Measurements from ENCODE around the gene SETD7.

DNA sequence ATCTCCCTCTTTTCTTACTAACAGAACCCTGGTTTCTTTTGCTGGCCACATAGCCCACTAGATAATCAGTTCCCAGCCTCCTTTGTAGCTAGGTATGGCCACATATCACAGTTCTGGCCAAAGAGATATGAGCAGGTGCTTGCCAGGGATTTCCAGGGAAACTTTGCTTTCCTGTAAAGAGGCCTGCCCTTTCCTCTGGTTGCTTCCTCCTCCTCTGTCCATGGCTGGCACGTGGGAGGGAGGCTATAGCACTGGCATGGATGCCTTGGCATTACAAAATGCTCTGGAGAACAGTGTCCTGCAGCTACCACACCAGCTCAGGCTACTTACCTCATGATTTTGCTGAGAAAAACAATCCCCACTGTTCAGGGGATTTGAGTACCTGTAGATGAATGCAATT is 74.6 kb downstream of the SETD7 start:
- TF ChIP-seq, protein P1, sequence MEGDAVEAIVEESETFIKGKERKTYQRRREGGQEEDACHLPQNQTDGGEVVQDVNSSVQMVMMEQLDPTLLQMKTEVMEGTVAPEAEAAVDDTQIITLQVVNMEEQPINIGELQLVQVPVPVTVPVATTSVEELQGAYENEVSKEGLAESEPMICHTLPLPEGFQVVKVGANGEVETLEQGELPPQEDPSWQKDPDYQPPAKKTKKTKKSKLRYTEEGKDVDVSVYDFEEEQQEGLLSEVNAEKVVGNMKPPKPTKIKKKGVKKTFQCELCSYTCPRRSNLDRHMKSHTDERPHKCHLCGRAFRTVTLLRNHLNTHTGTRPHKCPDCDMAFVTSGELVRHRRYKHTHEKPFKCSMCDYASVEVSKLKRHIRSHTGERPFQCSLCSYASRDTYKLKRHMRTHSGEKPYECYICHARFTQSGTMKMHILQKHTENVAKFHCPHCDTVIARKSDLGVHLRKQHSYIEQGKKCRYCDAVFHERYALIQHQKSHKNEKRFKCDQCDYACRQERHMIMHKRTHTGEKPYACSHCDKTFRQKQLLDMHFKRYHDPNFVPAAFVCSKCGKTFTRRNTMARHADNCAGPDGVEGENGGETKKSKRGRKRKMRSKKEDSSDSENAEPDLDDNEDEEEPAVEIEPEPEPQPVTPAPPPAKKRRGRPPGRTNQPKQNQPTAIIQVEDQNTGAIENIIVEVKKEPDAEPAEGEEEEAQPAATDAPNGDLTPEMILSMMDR (conservative IDR thresholded peaks at IDR 0.05; ENCODE audit: low read depth in 2 of 2), result no peak
- no peak for TF ChIP-seq EZH2 (IDR thresholded peaks at IDR 0.05; ENCODE audit: low read depth, unreplicated experiment)
